NCI-H1436 (cell line): Measurements from ENCODE around the gene ZDHHC22.

ENCODE experiments used
- DNase-seq: peaks from one replicate; lab custom pipeline; 2025; lab: John Stamatoyannopoulos, UW

Gene ZDHHC22

GRCh38 chr14:77126461-77126990 is 15.1 kb downstream of the ZDHHC22 start:
- DNase-seq, result no peak

DNA sequence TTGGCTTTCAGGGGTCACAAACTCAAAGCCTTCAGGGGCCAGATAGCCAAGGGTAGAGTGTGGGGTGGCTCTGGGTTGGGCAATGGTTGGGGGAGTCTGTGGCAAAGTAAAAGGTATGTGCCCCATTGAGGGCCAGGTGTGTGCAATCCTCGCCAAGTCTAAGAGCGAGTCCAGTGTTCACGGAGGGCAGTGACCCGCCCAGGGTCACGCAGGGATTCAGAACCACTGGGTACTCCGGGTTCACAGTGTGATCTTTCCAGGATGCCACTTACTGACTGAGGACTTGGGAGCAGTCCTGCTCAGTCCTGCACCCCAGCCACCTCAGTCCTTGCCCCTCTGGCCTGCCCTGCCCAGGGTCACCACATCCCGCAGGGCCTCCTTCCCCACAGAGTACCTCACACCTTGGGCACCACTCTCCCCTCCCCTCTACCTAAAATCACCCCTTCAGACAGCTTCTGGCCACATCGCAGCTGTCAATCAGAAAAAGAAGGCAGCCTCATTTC is 15.7 kb downstream of the ZDHHC22 start:
- no peak for DNase-seq

- no peak for DNase-seq
Measured at GRCh38 chr14:77125281-77125801, 16.2 kb downstream of the ZDHHC22 start.

- no peak for DNase-seq
Measured at GRCh38 chr14:77124345-77125280, 17.0 kb downstream of the ZDHHC22 start.

- peak; percentile 28 for DNase-seq
Measured at GRCh38 chr14:77123381-77124325, 17.9 kb downstream of the ZDHHC22 start.

DNA sequence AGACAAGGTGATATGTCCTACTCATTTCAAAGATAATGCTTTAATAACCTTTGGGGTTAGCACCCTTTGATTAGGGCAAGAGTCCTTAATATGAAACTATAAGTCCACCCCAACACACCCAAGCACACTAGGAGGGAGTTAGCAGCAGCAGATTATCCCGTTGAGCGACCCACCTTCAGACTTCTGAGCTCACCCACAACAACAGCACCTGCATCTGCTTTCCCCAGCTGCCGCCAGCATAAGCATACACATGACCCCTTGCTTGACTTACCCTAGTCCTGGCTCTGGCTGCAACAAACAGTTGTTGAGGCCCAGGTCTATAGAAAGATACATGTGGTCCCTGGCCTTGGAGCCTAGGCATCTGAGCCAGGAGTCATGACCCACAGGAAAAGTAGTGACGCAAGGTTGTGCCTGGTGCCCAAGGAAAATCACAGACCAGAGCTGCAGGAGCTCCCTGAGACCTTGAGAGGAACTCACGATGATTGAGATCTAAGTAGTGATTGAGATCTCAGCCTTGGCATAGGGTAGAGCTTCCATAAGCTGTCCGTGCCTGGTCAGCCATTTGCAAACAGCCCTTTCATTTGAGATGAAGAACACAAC is 19.0 kb downstream of the ZDHHC22 start:
- DNase-seq, result no peak

DNA sequence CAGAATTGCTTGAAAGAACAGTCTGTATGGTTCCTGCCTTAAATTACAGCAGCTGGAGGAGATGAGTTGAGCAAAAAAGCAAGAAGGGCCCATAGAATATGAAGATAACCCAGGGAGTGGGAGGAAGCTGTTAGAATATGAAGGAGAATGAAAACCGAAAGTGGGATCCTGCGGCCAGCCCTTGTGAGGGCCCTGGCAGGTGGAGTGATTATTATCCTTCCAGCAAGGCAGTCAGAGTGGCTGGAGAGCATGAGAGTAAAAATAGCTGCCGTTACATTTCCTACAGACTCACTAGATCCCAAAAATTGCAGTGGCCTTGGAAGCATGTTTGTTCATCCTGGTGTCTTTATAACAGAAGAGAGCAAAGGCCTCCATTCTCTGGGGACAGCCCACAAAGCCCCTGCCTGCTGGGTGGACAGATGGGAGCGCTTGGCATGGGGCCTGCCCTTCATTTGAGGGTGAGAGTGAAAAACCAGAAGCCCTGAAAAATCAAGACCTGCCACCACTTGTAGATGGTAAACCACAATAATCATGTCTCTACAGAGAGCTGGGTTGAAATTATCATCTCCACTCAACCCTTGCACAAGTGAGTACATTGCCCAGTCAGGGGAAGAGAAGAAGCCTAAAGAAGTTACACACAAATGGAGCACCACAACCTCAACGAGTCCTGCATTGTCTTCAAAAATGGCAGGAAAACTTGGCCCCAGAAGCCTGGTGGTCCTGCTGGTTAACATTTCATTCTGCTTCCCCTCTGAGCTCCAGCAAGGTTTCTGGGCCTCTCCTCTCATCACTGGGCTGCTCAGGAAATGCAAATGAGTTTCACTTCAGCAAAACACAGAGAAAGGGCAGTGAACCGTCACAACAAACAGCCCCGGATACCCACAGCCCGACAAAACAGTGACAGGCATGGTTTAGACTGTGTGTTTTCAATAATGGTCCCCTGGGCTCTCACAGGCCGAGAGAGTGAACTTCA is 20.5 kb downstream of the ZDHHC22 start:
- no peak for DNase-seq

DNA sequence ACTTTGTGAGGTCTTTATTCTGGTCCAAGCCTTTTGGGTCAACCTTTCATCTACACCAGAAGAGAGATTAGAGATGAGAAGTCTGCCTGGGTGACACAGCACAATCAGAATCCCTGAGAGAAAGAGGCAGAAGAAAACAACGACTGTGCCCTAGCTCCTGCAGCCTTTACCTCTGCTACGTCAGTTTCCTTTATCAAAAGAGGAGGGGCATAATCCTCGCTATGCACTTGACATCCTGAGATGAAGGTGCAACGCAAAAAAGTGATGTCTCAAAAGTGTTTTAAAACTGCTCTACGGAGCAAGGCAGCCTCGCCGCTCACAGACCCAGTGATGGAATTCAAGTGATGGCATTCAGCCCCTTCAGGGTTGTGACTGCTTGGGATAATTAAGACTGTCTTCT is 21.7 kb downstream of the ZDHHC22 start:
- DNase-seq, result no peak

DNA sequence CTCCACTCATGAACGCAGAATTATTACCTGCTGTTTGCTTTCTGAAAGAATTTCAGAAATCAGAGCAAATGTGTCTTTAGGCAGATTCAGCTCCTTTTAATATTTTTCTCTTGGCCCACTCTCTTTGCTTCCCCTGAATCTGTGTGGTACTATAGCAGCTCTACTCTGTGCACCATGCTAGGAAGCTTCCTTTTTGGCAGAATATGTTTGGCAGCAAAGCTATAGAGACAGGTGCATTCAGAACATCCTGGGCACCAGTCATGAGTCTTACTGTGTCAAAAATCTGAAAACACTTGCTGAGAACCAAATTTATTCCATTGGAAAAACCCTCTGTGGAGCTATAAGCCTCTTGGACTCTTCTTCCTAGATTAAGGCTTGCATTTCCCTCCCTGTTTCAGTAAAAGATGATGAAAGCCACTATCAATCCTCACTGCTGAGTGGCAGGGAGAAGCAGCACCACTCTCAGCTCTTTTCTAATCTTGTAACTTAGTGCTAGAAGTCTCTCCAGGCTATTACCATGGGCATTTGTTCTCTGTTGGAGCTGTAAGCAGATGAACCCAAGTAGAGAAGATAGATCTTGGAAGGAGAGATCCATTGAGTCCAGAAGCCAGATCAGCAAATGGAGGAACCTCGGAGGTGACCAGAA is 25.3 kb downstream of the ZDHHC22 start:
- DNase-seq, result no peak

GRCh38 chr14:77114609-77115008 is 27.0 kb downstream of the ZDHHC22 start:
- no peak for DNase-seq

DNA sequence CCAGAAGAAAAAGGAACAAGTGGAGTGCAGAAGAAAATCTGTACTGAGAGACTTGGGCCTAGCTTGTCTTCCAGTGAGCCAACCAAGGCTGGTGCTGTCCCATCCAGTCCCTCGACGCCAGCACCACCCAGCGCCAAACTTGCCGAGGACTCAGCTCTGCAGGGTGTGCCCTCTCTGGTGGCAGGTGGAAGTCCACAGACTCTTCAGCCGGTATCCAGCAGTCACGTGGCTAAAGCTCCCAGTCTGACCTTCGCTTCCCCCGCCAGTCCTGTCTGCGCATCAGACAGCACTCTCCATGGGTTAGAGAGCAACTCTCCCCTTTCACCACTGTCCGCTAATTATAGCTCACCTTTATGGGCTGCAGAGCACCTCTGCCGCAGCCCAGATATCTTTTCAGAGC is 27.9 kb downstream of the ZDHHC22 start:
- DNase-seq, result no peak

DNA sequence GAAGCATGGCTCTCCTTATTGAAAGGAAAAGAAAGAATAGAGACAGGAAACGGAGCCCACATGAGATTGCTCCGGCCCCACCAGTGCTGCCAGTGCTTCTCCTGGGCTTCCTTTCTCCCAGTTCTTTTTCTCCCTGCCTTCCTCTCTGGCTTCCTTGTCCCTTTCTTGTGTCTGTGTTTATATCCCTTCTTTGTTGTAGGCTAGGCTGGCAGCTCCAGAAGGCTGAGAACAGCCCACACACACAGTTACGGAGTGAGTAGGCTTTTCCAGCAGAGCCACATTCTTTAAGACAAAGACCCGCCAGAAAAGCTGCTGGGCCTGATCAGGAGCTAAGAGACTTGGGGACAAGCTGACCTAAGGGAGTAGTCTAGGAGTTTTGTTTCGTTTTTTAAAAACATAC is 30.6 kb downstream of the ZDHHC22 start:
- no peak for DNase-seq

- DNase-seq, result no peak
Measured at GRCh38 chr14:77110286-77110685, 31.3 kb downstream of the ZDHHC22 start.

DNA sequence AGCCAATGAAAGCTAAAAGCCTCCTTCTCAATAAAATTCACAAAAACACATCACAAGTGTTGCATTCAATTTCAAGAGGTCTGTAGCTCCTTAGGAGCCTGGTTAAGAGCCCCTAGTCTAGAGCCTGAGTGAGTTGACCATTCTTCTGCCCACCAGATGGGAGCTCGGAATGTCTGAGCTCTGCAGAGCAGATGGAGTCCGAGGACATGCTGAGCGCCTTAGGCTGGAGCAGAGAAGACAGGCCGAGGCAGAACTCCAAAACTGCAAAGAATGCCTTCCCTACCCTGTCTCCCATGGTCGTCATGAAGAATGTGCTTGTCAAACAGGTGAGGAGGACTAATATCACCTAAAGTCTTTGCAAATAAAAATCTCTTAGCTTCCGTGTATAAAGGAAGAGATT is 31.9 kb downstream of the ZDHHC22 start:
- DNase-seq, result no peak

GRCh38 chr14:77108753-77109152 is 32.8 kb downstream of the ZDHHC22 start:
- DNase-seq, result no peak

DNA sequence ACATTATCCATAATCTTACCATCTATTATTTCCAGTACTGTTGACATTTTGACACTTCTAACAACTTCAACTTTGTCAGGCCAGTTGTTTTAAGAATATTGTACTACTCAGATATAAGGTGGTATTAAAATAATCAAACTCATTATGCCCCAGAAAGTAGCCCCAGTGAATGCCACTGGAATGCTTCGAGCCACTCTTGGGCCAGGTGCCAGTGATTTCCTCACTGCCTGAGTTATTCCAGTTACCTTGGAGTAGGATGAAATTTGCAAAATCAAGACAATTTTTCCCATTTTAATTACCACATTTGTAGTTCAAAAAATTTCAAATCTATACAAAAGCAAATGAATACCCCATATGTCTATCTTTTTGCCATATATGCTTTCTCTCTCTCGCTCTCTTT is 34.4 kb downstream of the ZDHHC22 start:
- DNase-seq, result no peak

DNA sequence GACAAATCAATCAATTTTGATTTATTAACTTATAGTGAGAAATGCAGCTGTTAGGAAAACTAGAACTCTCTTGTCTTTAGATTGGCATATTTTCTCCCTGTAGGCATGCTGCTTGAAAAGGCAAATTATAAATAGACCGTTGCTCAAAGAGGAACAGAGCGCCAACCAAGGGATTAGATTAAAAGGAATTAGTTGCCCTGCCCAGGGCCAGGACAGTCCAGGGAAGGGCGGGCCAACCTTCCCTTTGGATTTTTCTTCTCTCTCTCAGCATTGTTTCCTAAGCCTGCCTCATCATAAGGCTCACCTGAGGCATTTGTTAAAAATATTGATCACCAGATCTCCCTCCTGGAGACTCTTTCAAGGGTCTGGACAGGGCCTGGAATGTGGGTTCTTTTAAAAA is 34.9 kb downstream of the ZDHHC22 start:
- no peak for DNase-seq

DNA sequence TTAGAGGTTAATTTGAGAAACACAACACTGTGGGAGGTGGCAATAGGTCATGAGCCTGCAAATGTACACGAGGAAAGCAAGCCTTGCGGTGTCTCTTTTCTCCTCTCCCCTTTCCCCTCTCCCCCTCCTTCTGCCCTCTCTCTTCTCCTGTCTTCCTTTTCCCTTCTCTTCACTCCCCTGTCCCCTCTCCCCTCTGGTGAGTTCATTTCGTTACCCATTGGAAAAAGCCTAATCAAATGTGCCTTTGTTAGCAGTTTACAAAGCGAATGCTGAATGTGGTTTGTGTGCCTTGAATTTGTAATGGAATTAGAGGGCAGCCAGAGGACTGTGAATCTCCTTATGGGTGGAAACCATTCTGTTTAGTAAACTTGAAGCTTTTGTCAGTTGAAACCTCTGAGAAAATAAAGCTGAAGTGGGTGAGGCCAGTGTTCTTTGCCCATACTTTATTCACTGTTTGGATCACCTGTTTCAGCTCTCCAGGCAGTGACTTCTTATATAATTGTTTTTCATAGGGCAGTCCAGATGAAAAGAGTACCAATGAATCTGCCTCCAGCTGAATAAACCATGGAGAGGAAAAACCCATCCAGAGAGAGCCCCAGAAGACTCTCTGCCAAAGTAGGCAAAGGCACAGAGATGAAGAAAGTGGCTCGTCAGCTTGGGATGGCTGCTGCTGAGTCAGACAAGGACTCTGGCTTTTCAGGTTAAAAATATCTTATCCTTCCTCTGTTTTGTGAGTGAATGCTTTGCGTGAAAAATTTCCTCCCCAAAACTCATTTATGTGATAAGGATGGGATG is 36.2 kb downstream of the ZDHHC22 start:
- no peak for DNase-seq

DNA sequence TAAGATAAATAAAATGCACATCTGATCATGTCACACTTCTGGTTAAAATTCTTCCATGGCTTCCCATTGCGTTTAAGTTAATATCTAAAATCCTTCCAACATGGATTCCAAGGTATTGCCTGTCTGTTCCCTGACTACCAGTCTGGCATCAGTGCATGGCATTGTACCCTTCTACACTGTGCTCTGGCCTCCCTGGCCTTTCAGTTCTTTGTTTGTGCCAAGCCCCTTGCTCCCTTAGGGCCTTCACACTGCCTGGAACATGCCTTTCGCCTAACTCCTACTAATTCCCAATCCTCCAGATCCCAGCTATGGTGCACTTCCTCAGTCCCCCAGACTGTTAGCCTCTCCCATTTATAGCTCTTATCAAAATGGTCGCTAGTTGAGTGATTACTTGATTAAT is 37.2 kb downstream of the ZDHHC22 start:
- DNase-seq, result no peak
